HepG2 (cell line): ENCODE data around the gene RREB1. TPM values are rescaled to one million over a fixed set of nuclear protein-coding genes. Genes with fewer than 3 reads are reported as not detected.

Experiments
- BRF2 ChIP-seq: sonication (generic); formaldehyde crosslinking; IDR thresholded peaks from 2 replicates; pipeline ENCODE4 v1.8.1; 2022; ENCODE audit warnings: mild to moderate bottlenecking, missing genetic modification reagents
- CBX5 ChIP-seq: sonication (generic); formaldehyde crosslinking; IDR thresholded peaks from 2 replicates; pipeline ENCODE4 v1.4.0; 2020; ENCODE audit warnings: missing genetic modification reagents, borderline replicate concordance
- DMAP1 ChIP-seq: IDR thresholded peaks from 2 replicates; pipeline ENCODE4 v1.6.1; 2016
- FOSL2 ChIP-seq: sonication (generic); formaldehyde crosslinking; IDR thresholded peaks from 2 replicates; pipeline ENCODE4 v1.4.0; 2020; ENCODE audit warnings: missing genetic modification reagents
- FOXC1 ChIP-seq: sonication (generic); formaldehyde crosslinking; IDR thresholded peaks from 2 replicates; pipeline ENCODE4 v1.8.0; 2022; ENCODE audit warnings: mild to moderate bottlenecking, missing genetic modification reagents, borderline replicate concordance
- HDAC6 ChIP-seq: fragments of 200-600 bp; sonication (generic); IDR thresholded peaks from 2 replicates; pipeline ENCODE4 v1.7.0; 2017; ENCODE audit warnings: mild to moderate bottlenecking, antibody characterized with exemption, low read length, low read depth
- MXD4 ChIP-seq: IDR thresholded peaks from 2 replicates; pipeline ENCODE4 v1.6.1; 2016; ENCODE audit warnings: mild to moderate bottlenecking, missing biosample characterization, missing genetic modification reagents
- MYPOP ChIP-seq: sonication (generic); formaldehyde crosslinking; IDR thresholded peaks from 2 replicates; pipeline ENCODE4 v1.8.1; 2023; ENCODE audit warnings: mild to moderate bottlenecking, moderate library complexity, missing genetic modification reagents
- NFATC3 ChIP-seq: sonication (generic); formaldehyde crosslinking; IDR thresholded peaks from 2 replicates; pipeline ENCODE4 v1.5.1; 2020; ENCODE audit warnings: mild to moderate bottlenecking, missing genetic modification reagents
- PPARG ChIP-seq: conservative IDR thresholded peaks from 2 replicates; pipeline ENCODE4 v1.6.1; 2016; ENCODE audit warnings: missing biosample characterization, missing genetic modification reagents
- PRMT3 ChIP-seq: sonication (generic); formaldehyde crosslinking; IDR thresholded peaks from 2 replicates; pipeline ENCODE4 v1.8.1; 2022; ENCODE audit warnings: low read depth, mild to moderate bottlenecking, moderate library complexity, missing genetic modification reagents, borderline replicate concordance
- RXRA ChIP-seq: sonication (generic); formaldehyde crosslinking; IDR thresholded peaks from 2 replicates; pipeline ENCODE4 v1.5.1; 2020; ENCODE audit warnings: missing genetic modification reagents
- SMAD3 ChIP-seq: sonication (generic); formaldehyde crosslinking; IDR thresholded peaks from 2 replicates; pipeline ENCODE4 v1.4.0; 2020; ENCODE audit warnings: missing genetic modification reagents
- TEF ChIP-seq: sonication (generic); formaldehyde crosslinking; IDR thresholded peaks from 2 replicates; pipeline ENCODE4 v1.5.0; 2020; ENCODE audit warnings: missing genetic modification reagents
- TOPORS ChIP-seq: sonication (generic); formaldehyde crosslinking; IDR thresholded peaks from 2 replicates; pipeline ENCODE4 v1.8.0; 2023; ENCODE audit warnings: mild to moderate bottlenecking, missing genetic modification reagents
- ZNF10 ChIP-seq: sonication (generic); formaldehyde crosslinking; IDR thresholded peaks from 2 replicates; pipeline ENCODE4 v1.4.0; 2020; ENCODE audit warnings: mild to moderate bottlenecking, low read depth, missing genetic modification reagents, borderline replicate concordance
- ZNF18 ChIP-seq: sonication (generic); formaldehyde crosslinking; IDR thresholded peaks from 2 replicates; pipeline ENCODE4 v1.8.0; 2022; ENCODE audit warnings: mild to moderate bottlenecking, missing genetic modification reagents; ENCODE audit not compliant: insufficient replicate concordance
- ZNF362 ChIP-seq: sonication (generic); formaldehyde crosslinking; IDR thresholded peaks from 2 replicates; pipeline ENCODE4 v1.4.0; 2020; ENCODE audit warnings: missing genetic modification reagents, mild to moderate bottlenecking, borderline replicate concordance
- ZNF430 ChIP-seq: sonication (generic); formaldehyde crosslinking; IDR thresholded peaks from 2 replicates; pipeline ENCODE4 v1.9.0; 2021; ENCODE audit warnings: mild to moderate bottlenecking, missing genetic modification reagents
- ZNF7 ChIP-seq: IDR thresholded peaks from 2 replicates; pipeline ENCODE4 v1.6.1; 2016; ENCODE audit warnings: missing biosample characterization, missing genetic modification reagents
- ZNF891 ChIP-seq: sonication (generic); formaldehyde crosslinking; IDR thresholded peaks from 2 replicates; pipeline ENCODE4 v1.5.0; 2020; ENCODE audit warnings: mild to moderate bottlenecking, missing genetic modification reagents
- polyA plus RNA-seq, 8 experiments: library from polyadenylated mRNA; depleted of rRNA in 3 of 8; stranded (reverse) in 7 of 8; unstranded in 1 of 8; fragments of >200 nt; fragmentation: Illumina TruSeq in 4 of 8; extraction: Trizol in 4 of 8; gene quantifications; 2 replicates each; pipeline versions ENCODE4 v1.2.1 to v1.2.3, GENCODE V29; 2011 to 2016; ENCODE audit warnings: low read depth in 4 of 8, missing spikeins in 1 of 8, mixed read lengths in 1 of 8; ENCODE audit not compliant: insufficient read depth in 1 of 8
- total RNA-seq, 5 experiments: library from RNA; depleted of rRNA; stranded (reverse); fragments of >200 nt; fragmentation: Illumina TruSeq; extraction: Trizol; gene quantifications; 2 replicates each; pipeline ENCODE4 v1.2.3, GENCODE V29; 2016; ENCODE audit warnings: low read depth in 1 of 5
- TF ChIP-seq, protein P1 (sequence below): IDR thresholded peaks from 2 replicates; pipeline ENCODE4 v1.6.1; 2016; ENCODE audit warnings: control low read depth

The RREB1 gene
- total and polyA plus RNA-seq, 2 of the 13 experiments (the other 11 are each of a cell fraction or from before 2014, with no cell fraction given), result 6.1 to 23.2 TPM

GRCh38 chr6:7261032-7261841 lies 153.5 kb downstream of the RREB1 start (continued):
- TF ChIP-seq RXRA (CRISPR knock-in tag) (peak; percentile 75; the same call in 1 of the 2 replicates), ZNF7 (CRISPR knock-in tag) (no peak), FOSL2 (CRISPR knock-in tag) (0 out of 2 replicates have a peak, but pooled peaks have one; percentile 14), ZNF362 (peak; percentile 73; the same call in 1 of the 2 replicates), ZNF430 (CRISPR knock-in tag) (peak; percentile 97), BRF2 (CRISPR knock-in tag) (0 out of 2 replicates have a peak, but pooled peaks have one; percentile 51), DMAP1 (CRISPR knock-in tag) (peak; percentile 63), FOXC1 (peak; percentile 65; the same call in 1 of the 2 replicates), TOPORS (CRISPR knock-in tag) (peak; percentile 76; the same call in 1 of the 2 replicates), MYPOP (peak; percentile 79; the same call in 1 of the 2 replicates), NFATC3 (CRISPR knock-in tag) (peak; percentile 15; the same call in 1 of the 2 replicates), CBX5 (CRISPR knock-in tag) (peak; percentile 73), ZNF10 (CRISPR knock-in tag) (no peak), MXD4 (CRISPR knock-in tag) (peak; percentile 84), HDAC6 (no peak), TEF (CRISPR knock-in tag) (no peak; the same call in 1 of the 2 replicates), PPARG (CRISPR knock-in tag) (0 out of 2 replicates have a peak, but pooled peaks have one; percentile 36), PRMT3 (no peak), ZNF18 (CRISPR knock-in tag) (peak; percentile 38), ZNF891 (CRISPR knock-in tag) (peak; percentile 65; the same call in 1 of the 2 replicates), SMAD3 (CRISPR knock-in tag) (peak; percentile 63)
- TF ChIP-seq, protein P1, sequence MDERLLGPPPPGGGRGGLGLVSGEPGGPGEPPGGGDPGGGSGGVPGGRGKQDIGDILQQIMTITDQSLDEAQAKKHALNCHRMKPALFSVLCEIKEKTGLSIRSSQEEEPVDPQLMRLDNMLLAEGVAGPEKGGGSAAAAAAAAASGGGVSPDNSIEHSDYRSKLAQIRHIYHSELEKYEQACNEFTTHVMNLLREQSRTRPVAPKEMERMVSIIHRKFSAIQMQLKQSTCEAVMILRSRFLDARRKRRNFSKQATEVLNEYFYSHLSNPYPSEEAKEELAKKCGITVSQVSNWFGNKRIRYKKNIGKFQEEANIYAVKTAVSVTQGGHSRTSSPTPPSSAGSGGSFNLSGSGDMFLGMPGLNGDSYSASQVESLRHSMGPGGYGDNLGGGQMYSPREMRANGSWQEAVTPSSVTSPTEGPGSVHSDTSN, result 0 out of 2 replicates have a peak, but pooled peaks have one; percentile 31
